GM20000 (cell line): Measurements from ENCODE around the gene PRKAG2.
"Not testable (repeated sequence)": the region's sequence is repeated elsewhere in the genome, so short reads cannot be mapped to it uniquely, and the experiment has no call there.

Experiments used
- DNase-seq: peaks from one replicate; pipeline ENCODE4 v3.0.0; 2012; ENCODE audit warnings: low spot score
- TF ChIP-seq, protein P1 (sequence below): IDR thresholded peaks from 2 replicates; pipeline ENCODE4 v1.5.1; 2012; ENCODE audit warnings: mild to moderate bottlenecking, control low read depth; ENCODE audit errors: extremely low read depth, missing control alignments

The PRKAG2 gene

DNA sequence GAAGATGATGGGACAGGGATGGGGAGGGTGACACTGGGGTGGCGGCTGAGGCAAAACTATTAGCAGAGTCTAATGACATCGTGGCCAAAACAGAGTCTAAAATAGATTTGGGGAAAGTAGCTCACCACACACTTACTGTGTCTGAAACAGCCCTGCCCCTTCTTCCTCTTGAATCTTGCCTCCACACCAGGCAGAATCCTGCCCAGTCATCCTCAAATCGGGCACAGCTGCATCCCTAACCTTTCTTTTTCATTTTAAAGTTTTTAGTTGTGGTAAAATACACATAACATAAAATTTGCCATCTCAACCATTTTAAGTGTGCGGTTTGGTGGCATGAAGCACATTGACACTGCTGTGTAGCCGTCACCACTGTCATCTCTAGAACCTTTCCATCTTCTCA, 90.0 kb downstream of the PRKAG2 start:
- DNase-seq: no peak
- TF ChIP-seq, protein P1, sequence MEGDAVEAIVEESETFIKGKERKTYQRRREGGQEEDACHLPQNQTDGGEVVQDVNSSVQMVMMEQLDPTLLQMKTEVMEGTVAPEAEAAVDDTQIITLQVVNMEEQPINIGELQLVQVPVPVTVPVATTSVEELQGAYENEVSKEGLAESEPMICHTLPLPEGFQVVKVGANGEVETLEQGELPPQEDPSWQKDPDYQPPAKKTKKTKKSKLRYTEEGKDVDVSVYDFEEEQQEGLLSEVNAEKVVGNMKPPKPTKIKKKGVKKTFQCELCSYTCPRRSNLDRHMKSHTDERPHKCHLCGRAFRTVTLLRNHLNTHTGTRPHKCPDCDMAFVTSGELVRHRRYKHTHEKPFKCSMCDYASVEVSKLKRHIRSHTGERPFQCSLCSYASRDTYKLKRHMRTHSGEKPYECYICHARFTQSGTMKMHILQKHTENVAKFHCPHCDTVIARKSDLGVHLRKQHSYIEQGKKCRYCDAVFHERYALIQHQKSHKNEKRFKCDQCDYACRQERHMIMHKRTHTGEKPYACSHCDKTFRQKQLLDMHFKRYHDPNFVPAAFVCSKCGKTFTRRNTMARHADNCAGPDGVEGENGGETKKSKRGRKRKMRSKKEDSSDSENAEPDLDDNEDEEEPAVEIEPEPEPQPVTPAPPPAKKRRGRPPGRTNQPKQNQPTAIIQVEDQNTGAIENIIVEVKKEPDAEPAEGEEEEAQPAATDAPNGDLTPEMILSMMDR: no peak

DNA sequence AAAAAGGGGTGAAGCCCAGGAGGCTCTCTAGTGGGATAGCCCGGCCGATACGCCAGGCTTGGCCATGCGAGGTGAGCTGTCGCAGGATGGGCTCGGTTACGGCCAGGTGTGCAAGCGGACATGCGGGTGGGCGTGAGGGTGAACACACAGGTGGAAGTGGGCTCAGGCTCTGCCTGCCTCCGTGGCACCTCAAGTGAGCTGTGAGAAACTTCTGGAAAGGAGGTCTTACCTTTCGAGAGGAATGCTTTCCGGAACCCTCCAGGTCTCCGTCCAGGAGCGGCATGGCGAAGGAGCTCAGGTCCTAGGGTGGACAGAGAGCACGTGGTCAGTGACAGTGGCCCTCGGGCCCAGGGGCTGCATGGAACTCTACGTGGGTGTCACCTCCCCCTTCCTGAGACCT, 90.7 kb downstream of the PRKAG2 start:
- TF ChIP-seq, protein P1: no peak
- no peak for DNase-seq

DNA sequence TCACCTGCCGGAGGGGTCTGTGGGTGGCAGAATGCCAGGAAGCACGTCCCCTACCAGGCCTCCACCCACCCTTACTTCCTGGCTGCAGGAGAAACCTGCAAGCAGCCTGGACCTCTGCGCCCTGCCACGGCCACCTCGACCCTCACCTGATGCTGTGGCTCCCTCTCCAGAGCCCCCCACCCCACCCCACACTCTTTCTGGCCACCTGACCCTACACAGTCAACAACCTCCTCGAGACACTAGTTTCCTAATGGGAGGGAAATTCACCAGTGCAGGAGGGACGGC, 91.3 kb downstream of the PRKAG2 start:
- TF ChIP-seq, protein P1: no peak

DNA sequence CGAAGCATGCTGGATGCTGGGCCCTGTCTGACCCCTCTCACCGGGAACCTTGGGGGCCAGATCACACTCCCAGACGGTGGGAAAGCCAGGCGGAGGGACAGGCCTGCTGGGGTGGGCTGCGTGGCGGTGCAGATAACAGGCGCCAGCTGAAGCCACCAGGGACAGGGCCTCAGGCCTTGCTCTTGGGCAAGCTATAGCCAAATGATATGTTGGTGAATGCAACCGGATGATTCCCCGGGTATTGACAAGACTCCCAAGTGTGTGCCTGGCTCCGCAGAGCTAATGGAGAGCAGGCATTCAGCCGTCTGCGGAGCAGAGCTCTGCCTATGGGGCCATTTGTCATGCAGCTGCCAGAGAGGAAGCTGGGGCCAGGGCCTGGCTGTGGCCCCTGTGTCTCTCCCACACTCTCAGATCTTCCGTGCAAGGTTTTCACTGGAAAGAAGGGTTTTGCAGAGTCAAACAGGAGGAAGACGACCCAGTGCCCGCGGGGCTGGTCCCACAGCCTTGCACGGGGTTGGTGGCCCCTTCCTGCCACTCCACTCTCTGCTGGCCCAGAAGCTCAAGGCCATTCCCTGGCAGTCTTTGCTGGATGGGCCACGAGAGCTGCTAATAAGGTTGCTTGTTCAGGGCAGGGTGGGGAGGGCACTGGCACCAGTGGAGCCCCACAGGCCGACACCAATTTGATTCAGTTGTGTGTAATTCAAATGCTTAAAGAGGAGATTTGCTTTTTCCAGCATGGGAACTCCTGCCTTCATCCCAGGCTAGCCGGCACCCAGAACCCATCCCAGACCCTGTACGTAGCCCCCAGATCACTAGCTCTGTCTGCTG, 91.8 kb downstream of the PRKAG2 start:
- TF ChIP-seq, protein P1: no peak

More for the DNA sequence above, 91.3 kb downstream of the PRKAG2 start:
- no peak for DNase-seq

DNA sequence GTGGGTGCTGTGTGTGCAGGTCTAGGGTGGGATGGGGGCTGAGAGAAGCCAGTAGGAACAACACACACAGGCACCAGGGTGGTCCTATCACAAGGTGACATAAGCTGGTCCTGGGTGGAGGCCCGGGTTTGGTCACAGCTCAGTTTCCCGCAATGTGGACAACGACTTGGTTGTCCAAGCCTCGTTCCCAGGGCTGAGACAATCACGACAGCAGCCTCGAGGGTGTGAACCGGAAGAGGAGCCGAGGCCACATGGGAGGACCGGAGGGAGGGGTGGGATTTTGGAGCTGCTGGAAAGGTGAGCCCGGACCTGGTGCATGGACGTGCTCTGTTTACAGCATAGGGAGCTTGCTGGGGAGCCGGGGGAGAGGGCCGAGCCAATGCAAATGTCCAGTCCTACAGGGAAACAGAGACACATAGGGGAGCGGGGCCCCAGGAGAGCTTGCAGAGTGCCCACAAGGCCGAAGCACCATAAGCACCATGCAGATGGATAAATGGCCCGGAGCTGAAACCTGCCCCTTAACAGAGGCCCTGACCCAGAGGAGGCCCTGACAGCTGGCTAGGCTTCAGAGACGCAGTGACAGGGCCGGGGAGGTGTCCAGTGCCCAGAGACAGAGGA, 92.8 kb downstream of the PRKAG2 start:
- no peak for DNase-seq
- TF ChIP-seq, protein P1: no peak

More for the DNA sequence above, 91.8 kb downstream of the PRKAG2 start:
- DNase-seq: no peak

DNA sequence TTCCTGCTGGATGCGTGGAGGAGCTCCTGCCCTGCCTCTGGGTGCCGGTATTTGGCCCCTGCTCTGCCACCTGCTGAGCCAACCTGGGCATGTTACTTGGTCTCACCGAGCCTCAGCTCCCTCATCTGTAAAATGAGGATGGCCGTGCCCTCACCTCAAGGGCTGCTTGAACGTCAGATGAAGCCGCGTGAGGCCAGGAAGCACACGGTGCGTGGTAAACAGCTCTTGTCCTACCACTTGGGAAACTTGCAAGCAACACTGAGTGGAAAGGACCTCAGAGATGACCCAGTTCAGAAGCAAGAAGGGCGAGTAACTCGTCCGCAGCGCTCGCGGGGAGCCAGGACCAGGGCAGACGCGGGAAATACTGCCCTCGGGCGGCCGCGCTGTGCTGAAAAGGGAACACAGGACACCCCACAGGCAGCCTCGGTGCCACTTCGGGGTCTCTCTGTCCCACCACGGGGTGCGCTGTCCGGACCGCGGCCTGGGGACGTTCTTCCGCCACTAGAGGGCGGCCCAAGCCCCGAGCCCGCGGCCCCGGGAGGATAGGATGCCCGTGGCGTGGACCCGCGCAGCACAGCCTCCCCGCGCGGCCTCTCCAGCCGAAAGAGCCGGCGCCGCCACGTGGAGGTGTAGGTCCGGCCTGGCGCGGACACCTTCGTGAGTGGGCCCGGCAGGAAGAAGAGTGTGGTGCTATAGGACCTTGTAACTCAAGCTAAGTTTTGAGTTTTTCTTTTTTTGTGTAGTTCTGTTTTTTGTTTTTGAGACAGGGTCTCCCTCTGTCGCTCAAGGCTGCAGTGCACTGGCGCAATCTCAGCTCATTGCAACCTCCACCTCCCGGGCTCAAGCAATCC, 94.1 kb downstream of the PRKAG2 start:
- TF ChIP-seq, protein P1: peak; percentile 77
- peak; percentile 85 for DNase-seq

DNA sequence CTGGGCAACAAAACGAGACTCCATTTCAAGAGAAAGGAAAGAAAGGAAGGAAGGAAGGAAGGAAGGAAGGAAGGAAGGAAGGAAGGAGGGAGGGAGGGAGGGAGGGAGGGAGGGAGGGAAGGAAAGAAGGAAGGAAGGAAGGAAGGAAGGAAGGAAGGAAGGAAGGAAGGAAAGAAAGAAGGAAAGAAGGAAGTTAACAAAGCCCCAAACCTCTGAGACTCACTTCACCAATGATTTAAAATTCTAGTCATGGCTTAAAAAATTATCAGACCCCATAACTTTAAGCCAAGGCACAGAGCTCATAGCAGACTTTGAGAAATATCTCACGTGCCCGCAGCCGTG, 94.7 kb downstream of the PRKAG2 start:
- not testable (repeated sequence) for DNase-seq
